Hepatocyte (in vitro differentiated cells): ENCODE measurements around the gene TECPR1. TPM values are rescaled to one million over a fixed set of nuclear protein-coding genes. Genes with fewer than 3 reads are reported as not detected.

Source experiments
- DNase-seq: peaks from one replicate; pipeline ENCODE4 v3.0.0-alpha.2; 2016; ENCODE audit warnings: low spot score
- H2AFZ ChIP-seq: fragments of 200-600 bp; sonication (generic); 2 replicates; pipeline ENCODE4 v1.6.0; 2016; ENCODE audit warnings: antibody characterized with exemption, mild to moderate bottlenecking
- H3K27ac ChIP-seq: fragments of 200-600 bp; sonication (generic); 2 replicates; pipeline ENCODE4 v1.5.1; 2016; ENCODE audit warnings: mild to moderate bottlenecking
- H3K27me3 ChIP-seq: fragments of 200-600 bp; sonication (generic); 2 replicates; pipeline ENCODE4 v1.6.1; 2016
- H3K36me3 ChIP-seq: fragments of 200-600 bp; sonication (generic); replicated peaks from 2 replicates; pipeline ENCODE4 v1.5.1; 2016; ENCODE audit warnings: low read depth; ENCODE audit not compliant: insufficient read depth
- H3K4me1 ChIP-seq: fragments of 200-600 bp; sonication (generic); 2 replicates; pipeline ENCODE4 v1.5.1; 2016; ENCODE audit warnings: mild to moderate bottlenecking, moderate library complexity; ENCODE audit not compliant: insufficient read depth
- H3K4me2 ChIP-seq: fragments of 200-600 bp; sonication (generic); 2 replicates; pipeline ENCODE4 v1.6.0; 2016
- H3K4me3 ChIP-seq: fragments of 200-600 bp; sonication (generic); 2 replicates; pipeline ENCODE4 v1.5.1; 2016; ENCODE audit warnings: mild to moderate bottlenecking
- H3K79me2 ChIP-seq: fragments of 200-600 bp; sonication (generic); 2 replicates; pipeline ENCODE4 v1.6.0; 2017; ENCODE audit warnings: mild to moderate bottlenecking
- H3K9me2 ChIP-seq: fragments of 200-600 bp; sonication (generic); replicated peaks from 2 replicates; pipeline ENCODE4 v1.6.0; 2017; ENCODE audit warnings: mild to moderate bottlenecking; ENCODE audit not compliant: insufficient read depth
- H3K9me3 ChIP-seq: fragments of 200-600 bp; sonication (generic); 2 replicates; pipeline ENCODE4 v1.5.1; 2016; ENCODE audit warnings: low read depth, mild to moderate bottlenecking
- H4K20me1 ChIP-seq: fragments of 200-600 bp; sonication (generic); 2 replicates; pipeline ENCODE4 v1.6.0; 2016; ENCODE audit warnings: mild to moderate bottlenecking; ENCODE audit not compliant: insufficient read depth, poor library complexity, severe bottlenecking
- EZH2 ChIP-seq: fragments of 200-600 bp; sonication (generic); IDR thresholded peaks from 2 replicates; pipeline ENCODE4 v1.6.1; 2016; ENCODE audit warnings: antibody characterized with exemption, mild to moderate bottlenecking, borderline replicate concordance
- EZH2phosphoT487 ChIP-seq: fragments of 200-600 bp; sonication (generic); IDR thresholded peaks from one replicate; pipeline ENCODE4 v1.6.1; 2018; ENCODE audit warnings: antibody characterized with exemption, mild to moderate bottlenecking, low read depth, moderate library complexity; ENCODE audit not compliant: unreplicated experiment, severe bottlenecking
- WGBS: methylation state at CpG from one replicate; pipeline ENCODE4 v1.1.6; 2016; ENCODE audit warnings: low lambda C conversion rate; ENCODE audit errors: missing lambda C conversion rate; 5-methylcytosine and 5-hydroxymethylcytosine counted together
- polyA plus RNA-seq: library from polyadenylated mRNA; unstranded; fragments of >200 nt; fragmentation: Nextera tagmentation; extraction: Ambion mirVana; gene quantifications from 2 replicates; pipeline ENCODE4 v1.2.1, GENCODE V29; 2016
- total RNA-seq: library from RNA; depleted of rRNA; stranded (reverse); fragments of >200 nt; gene quantifications from 2 replicates; pipeline ENCODE4 v1.2.3, GENCODE V29; 2014
- TF ChIP-seq, protein P1 (sequence below): fragments of 200-600 bp; sonication (generic); IDR thresholded peaks from 2 replicates; pipeline ENCODE4 v1.5.1; 2016; ENCODE audit warnings: antibody characterized with exemption, mild to moderate bottlenecking; ENCODE audit not compliant: poor library complexity

Gene TECPR1
- total and polyA plus RNA-seq, 2 experiments from 2014 or later, result 9.8 to 10.7 TPM

- WGBS, result 93% methylated on average over 15 of the region's 24 CpGs
- no peak overlapping the region for H3K27ac ChIP-seq
- no peaks in the 10 kb centered on the region for H4K20me1 ChIP-seq
- H3K79me2 ChIP-seq, result no peaks in the 10 kb centered on the region
- H3K9me3 ChIP-seq, result no peaks in the 10 kb centered on the region
- H3K36me3 ChIP-seq, result no peaks in the 10 kb centered on the region
- H2AFZ ChIP-seq, result no peak overlapping the region
- TF ChIP-seq, protein P1, sequence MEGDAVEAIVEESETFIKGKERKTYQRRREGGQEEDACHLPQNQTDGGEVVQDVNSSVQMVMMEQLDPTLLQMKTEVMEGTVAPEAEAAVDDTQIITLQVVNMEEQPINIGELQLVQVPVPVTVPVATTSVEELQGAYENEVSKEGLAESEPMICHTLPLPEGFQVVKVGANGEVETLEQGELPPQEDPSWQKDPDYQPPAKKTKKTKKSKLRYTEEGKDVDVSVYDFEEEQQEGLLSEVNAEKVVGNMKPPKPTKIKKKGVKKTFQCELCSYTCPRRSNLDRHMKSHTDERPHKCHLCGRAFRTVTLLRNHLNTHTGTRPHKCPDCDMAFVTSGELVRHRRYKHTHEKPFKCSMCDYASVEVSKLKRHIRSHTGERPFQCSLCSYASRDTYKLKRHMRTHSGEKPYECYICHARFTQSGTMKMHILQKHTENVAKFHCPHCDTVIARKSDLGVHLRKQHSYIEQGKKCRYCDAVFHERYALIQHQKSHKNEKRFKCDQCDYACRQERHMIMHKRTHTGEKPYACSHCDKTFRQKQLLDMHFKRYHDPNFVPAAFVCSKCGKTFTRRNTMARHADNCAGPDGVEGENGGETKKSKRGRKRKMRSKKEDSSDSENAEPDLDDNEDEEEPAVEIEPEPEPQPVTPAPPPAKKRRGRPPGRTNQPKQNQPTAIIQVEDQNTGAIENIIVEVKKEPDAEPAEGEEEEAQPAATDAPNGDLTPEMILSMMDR, result no peak
- TF ChIP-seq EZH2, result no peak
- no peak for TF ChIP-seq EZH2phosphoT487
- no peak for DNase-seq
- no peak overlapping the region for H3K4me2 ChIP-seq
- H3K4me1 ChIP-seq, result no peaks in the 10 kb centered on the region
- H3K27me3 ChIP-seq, result no peaks in the 10 kb centered on the region
- H3K4me3 ChIP-seq, result no peak overlapping the region
- H3K9me2 ChIP-seq, result no peaks in the 10 kb centered on the region
Observed at GRCh38 chr7:98216941-98217622, 35.0 kb downstream of the TECPR1 start.

DNA sequence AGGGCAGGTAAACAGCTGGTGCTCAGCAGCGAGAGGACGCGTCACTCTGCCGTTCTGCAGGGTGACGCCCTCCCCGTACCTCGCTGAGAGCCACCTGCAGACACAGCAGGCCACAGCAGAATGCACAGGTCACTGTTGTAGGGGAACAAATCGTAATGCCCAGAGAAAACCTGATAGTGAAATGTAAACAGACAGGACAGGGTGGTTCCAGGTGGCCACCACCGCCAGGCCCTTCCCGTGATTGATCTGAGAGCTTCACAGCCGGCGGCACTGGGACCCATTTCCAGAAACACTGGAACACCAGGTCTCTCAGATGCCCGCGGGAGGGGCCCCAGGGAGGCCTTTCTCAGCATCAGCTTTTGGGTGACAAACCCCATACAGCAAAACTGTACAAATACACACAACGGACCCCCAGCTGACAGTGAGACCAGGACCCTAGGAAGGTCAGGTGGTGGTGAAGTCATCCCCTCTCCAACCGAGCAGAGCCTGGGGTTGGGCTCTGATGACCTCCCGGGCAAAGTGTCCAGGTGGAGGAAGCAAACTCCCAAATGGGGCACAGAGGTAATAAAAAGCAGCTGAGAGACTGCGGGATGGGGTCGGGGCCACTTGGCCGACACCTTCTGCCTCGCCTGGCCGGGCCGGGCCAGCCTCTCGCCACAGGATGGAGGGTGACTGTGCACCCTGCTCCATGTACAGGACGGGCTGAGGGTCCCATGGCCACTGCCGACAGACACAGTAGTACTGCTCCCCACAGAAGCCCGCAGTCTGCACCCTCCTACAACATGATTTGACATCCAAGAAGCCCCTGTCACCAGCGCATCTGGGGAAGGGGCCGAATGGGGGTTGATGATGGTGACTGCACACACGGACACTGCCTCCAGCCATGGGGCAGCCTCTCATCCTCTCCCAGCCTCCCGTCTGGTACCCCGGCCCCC, 36.2 kb downstream of the TECPR1 start:
- Histone ChIP-seq H3K4me3 (no peak overlapping the region), H3K79me2 (no peaks in the 10 kb centered on the region), H2AFZ (no peak overlapping the region), H3K9me3 (no peaks in the 10 kb centered on the region), H3K27ac (no peak overlapping the region), H4K20me1 (no peaks in the 10 kb centered on the region), H3K4me1 (no peaks in the 10 kb centered on the region), H3K27me3 (no peaks in the 10 kb centered on the region), H3K36me3 (no peaks in the 10 kb centered on the region), H3K9me2 (no peaks in the 10 kb centered on the region), H3K4me2 (no peak overlapping the region)
- 86% methylated on average over 32 of the region's 32 CpGs for WGBS
- DNase-seq, result peak; percentile 4
- TF ChIP-seq EZH2, result no peak
- TF ChIP-seq, protein P1, result no peak
- TF ChIP-seq EZH2phosphoT487, result no peak

GRCh38 chr7:98214811-98215321, 37.2 kb downstream of the TECPR1 start:
- H3K27me3 ChIP-seq, result no peaks in the 10 kb centered on the region
- peak; percentile 3 for DNase-seq
- no peaks in the 10 kb centered on the region for H4K20me1 ChIP-seq
- TF ChIP-seq, protein P1, result no peak
- TF ChIP-seq EZH2 (no peak), EZH2phosphoT487 (no peak)
- H3K36me3 ChIP-seq, result no peaks in the 10 kb centered on the region
- H3K79me2 ChIP-seq, result no peaks in the 10 kb centered on the region
- H3K27ac ChIP-seq, result no peak overlapping the region
- H3K4me2 ChIP-seq, result no peak overlapping the region
- H3K9me3 ChIP-seq, result no peaks in the 10 kb centered on the region
- no peaks in the 10 kb centered on the region for H3K4me1 ChIP-seq
- no peaks in the 10 kb centered on the region for H3K9me2 ChIP-seq
- WGBS, result 95% methylated on average over 26 of the region's 27 CpGs
- no peak overlapping the region for H3K4me3 ChIP-seq
- no peak overlapping the region for H2AFZ ChIP-seq
